ENCODE data around the gene RSRC1.
"Not testable (repeated sequence)": the region's sequence is repeated elsewhere in the genome, so short reads cannot be mapped to it uniquely, and the experiment has no call there.

The RSRC1 gene

DNA sequence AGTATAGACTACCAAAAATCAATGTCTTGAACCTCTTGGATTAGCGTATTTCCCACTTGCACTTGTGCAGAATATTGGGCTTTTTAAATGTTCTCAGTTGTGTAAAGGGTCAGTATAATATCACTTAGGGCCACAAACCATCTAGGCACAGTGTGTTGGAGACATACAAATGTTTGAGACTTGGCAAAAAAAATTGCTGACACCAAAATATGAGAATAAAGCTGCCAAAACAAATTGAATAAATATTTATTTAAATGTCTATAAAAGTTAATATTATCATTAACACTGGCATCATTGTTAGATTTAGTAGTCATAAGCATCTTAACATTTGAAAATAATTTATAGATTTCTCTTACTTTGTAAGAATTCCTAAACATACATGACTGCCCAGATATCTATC is 430.2 kb downstream of the RSRC1 start:
- no peak for DNase-seq

DNA sequence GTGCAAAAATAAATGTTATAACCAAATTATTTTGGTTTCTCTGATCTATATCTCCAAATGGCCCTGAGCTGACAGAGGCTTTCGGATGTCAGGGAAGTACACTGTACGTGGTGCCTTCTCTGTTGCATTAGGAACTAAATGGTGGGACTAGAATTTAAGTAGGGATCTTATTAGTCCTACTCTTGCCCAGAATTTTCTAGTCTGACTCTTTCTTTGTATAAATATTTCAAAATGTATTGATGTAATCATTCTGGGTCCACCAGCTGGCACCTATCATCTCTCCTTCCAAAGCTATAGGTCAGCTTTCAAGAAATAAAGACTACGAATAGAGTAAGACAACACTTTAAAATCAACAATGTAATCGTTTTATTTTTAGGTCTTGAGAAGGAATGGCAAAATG is 438.8 kb downstream of the RSRC1 start:
- no peak for DNase-seq

DNA sequence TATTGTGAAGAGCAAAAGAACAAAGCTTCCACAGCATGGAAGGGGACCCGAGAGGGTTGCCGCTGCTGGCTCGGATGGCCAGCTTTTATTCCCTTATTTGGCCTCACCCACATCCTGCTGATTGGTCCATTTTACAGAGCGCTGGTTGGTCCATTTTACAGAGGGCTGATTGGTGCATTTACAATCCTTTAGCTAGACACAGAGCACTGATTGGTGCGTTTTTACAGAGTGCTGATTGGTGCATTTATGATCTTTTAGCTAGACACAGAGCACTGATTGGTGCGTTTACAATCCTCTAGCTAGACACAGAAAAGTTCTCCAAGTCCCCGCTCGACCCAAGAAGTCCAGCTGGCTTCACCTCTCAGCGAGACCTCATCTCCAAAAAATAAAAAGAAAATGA is 440.0 kb downstream of the RSRC1 start:
- DNase-seq, result not testable (repeated sequence)

DNA sequence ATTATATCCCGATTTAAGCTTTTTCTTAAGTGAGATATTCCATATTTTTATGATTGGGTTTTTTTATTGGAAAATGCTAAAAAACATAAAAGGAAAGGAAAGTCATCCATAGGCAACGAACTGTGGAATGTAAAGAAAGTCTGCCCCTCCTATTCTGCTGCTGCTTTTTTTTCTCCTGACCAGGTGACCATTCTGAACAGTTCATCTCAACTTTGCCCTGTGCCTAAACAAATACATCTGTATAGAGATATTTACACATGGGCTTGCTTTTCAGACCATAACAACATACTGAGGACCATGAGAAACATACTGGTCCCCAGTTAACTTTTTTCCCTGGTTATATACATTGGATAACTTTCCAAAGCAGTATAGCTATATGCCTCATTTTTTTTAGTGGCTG is 442.2 kb downstream of the RSRC1 start:
- DNase-seq, result no peak

DNA sequence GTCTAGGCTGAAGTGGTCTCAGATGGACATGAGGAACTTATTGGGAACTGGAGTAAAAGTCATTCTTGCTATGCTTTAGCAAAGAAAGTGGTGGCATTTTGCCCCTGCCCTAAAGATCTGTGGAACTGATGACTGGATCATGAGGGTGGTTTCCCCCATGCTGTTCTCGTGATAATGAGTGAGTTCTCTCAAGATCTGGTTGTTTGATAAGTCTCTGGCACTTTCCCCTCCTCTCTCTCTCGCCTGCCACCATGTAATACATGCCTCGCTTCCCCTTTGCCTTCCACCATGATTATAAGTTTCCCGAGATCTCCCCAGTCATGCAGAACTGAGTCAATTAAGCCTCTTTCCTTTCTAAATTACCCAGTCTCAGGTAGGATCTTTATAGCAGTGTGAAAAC is 449.6 kb downstream of the RSRC1 start:
- DNase-seq, result no peak

DNA sequence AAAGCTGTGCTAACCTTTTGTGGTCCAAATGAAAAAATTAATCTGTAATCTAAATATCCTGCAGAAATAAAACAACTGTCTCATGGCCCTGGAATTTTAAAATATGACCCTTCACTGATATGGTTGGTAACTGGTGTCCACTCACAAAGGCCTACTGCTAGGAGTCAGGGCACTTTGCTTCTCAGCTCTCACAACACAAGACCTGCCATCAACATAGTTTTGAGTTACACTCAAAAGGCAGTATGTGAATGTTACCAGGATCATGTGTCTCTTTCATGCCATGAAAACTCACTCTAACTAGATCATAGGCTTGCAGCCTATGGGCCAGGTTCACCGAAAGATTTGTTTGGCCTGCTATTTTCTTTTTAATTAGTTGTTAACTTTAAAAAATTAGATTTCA is 451.1 kb downstream of the RSRC1 start:
- no peak for DNase-seq

DNA sequence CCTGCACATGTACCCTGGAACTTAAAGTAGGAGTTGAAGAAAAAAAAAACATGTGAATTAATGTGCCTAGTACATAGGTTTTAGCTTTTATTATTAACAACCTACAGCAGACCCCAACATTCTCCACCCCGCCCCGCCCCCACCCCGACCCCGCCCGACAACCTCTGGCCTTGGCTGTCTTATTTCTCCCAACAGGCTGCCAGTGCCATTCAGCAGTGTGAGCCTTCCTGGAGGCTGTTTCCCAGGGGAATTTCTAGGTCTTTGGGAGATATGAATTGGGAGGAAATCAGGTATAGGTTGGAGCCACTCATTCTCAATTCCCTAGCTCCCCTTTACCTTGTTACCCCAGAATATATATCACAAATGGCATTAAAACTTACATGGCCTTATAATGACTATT is 452.8 kb downstream of the RSRC1 start:
- no peak for DNase-seq

DNA sequence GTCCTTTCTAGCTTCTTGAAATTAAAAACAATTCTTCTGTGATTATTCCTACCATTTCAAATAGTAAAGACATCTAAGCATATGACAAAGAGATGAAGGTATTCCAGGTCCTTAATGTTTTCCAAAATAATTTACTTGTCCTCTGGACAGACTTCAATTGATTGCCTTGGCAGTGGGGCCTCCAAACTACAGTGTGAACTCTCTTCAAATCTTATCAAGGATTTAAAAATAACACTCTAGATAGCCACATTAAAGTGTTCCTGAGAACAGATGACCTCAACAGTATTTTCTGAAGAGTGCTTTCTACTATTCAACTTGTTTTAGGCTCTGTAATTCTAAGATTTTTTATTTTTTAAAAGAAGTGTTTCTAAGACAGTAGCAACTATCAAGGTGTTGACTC is 453.2 kb downstream of the RSRC1 start:
- no peak for DNase-seq

DNA sequence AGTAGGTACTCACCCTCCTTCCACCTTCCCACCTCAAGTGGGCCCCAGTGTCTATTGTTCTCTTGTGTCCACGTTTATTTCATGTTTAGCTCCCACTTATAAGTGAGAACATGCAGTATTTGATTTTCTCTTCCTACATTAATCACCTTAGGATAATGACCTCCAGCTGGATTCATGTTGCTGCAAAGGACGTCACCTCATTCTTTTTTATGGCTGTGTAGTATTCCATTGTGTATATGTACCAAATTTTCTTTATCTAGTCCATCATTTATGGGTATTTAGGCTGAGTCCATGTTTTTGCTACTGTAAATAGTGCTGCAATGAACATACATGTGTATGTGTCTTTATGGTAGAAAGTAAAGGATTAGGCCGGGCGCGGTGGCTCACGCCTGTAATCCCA is 455.2 kb downstream of the RSRC1 start:
- no peak for DNase-seq

DNA sequence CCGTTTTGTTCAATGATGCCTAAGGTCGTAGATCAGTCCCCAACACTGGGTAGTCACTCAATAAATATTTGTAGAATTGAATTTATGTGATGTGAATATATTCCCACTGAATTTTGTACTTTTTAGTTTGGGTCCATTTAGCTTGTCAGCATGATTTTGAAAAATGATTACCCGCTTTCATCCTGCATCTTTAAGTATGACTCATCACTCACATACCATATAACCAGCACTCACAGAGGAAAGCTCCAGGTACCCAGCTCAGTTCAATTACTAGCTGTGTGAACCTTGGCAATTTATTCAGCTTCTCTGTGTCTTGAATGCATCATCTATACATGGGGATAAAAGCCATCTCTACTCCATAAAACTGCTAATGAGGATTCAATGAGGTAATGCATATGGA is 458.9 kb downstream of the RSRC1 start:
- no peak for DNase-seq

DNA sequence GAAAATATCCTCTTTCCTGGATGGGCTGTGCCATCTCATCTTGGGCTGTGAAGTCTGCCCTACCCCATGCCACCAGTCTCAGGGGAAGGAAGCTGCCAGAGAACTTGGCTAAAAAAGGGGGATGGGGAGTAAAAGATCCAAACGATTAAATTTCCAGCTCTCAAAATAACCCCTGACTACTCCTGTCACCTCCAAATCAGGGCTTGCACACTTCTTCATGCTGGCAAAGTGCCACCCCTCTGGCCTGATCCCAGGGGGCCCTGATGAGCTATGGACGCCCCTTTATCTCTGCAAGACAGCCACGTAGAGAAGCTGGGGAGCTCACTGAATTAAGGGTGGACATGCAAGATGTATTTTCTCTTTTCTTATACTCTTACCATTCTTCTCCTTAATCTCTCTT is 459.9 kb downstream of the RSRC1 start:
- no peak for DNase-seq

DNA sequence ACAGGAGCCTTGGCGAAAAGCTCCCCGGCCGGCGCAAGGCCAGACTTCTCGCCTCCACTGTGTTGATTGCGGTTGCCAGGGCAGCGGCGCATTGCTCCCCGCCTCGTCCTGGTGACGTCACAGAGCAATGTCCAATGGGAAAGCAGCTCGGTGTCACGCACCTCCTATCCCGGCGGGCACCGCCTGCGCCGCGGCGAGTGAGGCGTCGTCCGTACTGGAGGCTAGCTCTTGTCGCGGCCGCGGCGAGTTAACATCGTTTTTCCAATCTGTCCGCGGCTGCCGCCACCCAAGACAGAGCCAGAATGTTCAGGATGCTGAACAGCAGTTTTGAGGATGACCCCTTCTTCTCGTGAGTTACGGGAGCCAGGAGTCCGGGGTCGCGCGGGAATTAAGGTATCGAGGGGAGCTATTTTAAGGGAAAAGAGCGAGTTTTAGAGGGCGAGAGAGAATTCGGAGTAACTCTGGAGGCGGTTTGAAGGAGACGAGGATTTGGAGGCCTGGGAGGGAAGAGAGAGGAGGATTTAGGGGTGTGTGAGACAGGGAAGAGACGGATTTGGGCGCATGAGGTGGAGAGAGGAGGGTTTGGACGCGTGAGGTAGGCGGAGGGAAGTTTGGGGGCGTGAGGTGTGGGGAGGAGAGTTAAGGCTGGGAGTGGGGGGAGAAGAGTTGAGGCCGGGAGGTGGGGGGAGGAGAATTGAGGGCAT is 461.3 kb downstream of the RSRC1 start, which contains the start of gene MLF1:
MLF1 (plus strand) TSS at position 196 of the 704 bp plus-strand sequence; CDS start at position 303, 107 bp downstream.
- DNase-seq, result peak; percentile 92

DNA sequence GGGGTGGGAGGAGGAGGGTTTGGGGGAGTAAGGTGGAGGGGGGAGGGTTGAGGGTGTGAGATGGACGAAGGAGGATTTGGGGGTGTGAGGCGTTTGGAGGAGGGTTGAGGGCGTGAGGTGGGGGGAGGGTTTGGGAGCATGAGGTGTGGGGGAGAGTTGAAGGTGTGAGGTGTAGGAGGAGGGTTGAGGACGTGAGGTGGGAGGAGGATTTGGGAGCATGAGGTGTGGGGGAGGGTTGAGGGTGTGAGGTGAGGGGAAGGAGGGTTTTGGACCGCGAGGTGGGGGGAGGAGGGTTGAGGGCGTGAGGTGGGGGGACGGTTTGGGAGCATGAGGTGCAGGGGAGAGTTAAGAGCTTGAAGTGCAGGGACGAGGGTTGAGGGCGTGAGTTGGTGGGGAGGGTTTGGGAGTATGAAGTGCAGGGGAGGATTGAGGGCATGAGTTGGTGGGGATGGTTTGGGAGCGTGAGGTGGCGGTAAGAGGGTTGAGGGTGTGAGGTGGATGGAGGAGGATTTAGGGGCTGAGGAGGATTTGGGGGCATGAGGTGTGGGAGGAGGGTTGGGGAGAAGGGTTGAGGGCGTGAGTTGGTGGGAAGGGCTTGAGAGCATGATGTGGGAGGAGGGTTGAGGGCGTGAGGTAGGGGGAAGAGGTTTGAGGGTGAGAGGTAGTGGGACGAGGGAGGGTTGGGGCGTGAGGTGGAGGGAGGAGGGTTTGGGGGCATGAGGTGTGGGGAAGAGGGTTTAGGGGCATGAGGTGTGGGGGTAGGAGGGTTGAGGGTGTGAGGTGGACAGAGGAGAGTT is 462.3 kb downstream of the RSRC1 start:
- no peak for DNase-seq

DNA sequence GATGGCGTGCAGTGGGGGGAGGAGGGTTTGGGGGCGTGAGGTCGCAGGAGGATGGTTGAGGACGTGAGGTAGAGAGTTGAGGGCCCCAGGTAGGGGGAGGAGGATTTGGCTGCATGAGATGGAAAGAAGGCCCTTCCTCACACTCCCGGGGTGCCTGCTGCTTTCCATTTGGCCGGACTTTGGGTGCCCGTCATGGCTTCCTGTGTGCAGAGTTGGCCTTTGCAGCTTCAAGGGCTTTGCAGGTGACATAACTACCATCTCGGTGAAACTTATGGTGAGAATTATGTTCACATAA is 462.8 kb downstream of the RSRC1 start:
- no peak for DNase-seq

DNA sequence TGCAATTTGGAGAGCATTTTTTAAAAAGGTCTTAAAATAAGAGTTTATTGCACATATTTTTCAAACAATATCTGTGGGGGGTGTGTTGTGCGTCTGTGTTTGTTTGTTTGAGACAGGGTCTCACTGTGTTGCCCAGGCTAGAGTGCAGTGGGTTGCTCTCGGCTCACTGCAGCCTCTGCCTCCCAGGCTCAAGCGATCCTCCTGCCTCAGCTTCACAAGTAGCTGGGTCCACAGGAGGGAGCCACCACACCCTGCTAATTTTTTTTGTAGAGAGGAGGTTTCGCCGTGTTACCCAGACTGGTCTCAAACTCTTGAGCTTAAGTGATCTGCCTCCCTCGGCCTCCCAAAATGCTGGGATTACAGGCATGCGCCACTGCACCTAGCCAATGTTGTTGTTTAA is 463.8 kb downstream of the RSRC1 start:
- DNase-seq, result no peak

DNA sequence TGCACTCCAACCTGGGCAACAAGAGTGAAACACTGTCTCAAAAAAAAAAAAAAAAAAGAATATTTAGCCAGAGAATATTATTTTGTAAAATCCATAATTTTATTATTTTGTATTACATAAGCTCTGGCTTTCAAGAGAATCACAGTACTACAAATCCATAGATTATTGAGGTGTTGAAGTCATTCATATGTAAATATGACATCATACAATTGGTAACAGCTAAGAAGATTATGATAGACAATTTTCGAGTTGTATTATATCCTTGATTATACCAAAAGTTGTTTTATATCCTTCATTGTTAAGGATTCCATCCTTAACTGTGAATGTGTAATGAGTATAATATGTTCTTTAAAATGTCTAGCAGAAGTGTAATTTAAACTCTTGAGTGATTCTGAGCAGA is 464.8 kb downstream of the RSRC1 start:
- no peak for DNase-seq

DNA sequence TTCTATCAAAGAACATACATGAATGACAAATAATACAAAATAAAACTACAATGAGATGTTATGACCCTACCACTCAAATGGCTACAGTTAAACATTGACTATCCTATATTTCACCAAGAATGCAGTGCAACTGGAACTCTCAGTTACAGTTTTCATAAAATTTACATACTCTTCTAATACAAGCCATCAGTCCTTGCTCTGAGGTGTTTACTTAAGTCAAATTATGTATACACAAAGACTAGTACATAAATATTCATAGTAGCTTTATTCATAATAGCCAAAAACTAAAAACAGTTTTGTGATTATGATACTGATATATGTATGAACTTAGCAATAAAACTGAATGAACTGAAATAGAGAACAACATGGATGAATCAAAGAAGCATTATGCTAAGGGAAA is 480.3 kb downstream of the RSRC1 start:
- no peak for DNase-seq

All from stimulated activated CD4-positive, alpha-beta T cell treated with anti-CD3 and anti-CD28 coated beads, Interleukin-15, amount 100 ng/mL, for 24 hours (primary cell).